Measurements from ENCODE around the gene PIM1.
"Not testable (repeated sequence)": the region's sequence is repeated elsewhere in the genome, so short reads cannot be mapped to it uniquely, and the experiment has no call there.

PIM1 gene

DNA sequence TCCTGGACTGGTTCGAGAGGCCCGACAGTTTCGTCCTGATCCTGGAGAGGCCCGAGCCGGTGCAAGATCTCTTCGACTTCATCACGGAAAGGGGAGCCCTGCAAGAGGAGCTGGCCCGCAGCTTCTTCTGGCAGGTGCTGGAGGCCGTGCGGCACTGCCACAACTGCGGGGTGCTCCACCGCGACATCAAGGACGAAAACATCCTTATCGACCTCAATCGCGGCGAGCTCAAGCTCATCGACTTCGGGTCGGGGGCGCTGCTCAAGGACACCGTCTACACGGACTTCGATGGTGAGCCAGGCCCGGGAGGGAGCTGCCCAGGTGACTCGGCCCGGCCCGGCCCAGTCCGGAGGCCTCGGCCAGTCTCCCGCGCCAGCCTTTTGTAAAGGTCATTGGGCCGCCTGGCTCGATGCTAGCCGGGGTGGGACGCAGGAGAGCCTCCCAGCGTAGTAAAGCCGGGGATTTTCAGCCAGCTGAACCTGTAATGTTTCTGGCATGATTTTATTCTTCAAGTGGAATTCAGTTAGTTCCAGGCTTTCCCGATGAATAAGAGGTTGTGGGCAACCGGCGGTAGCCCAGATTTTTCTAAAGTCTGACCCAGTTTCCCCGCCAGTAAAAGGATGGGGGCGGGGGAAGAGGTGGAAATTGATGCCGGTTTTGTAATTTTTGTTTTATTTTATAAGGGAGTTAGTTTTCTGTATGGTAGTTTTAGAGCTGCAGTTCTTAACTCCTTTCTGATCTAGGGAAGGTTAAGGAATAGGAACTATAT is 1.4 kb downstream of the PIM1 start:
- DNase-seq (ENCODE audit: low read depth) = no peak

DNA sequence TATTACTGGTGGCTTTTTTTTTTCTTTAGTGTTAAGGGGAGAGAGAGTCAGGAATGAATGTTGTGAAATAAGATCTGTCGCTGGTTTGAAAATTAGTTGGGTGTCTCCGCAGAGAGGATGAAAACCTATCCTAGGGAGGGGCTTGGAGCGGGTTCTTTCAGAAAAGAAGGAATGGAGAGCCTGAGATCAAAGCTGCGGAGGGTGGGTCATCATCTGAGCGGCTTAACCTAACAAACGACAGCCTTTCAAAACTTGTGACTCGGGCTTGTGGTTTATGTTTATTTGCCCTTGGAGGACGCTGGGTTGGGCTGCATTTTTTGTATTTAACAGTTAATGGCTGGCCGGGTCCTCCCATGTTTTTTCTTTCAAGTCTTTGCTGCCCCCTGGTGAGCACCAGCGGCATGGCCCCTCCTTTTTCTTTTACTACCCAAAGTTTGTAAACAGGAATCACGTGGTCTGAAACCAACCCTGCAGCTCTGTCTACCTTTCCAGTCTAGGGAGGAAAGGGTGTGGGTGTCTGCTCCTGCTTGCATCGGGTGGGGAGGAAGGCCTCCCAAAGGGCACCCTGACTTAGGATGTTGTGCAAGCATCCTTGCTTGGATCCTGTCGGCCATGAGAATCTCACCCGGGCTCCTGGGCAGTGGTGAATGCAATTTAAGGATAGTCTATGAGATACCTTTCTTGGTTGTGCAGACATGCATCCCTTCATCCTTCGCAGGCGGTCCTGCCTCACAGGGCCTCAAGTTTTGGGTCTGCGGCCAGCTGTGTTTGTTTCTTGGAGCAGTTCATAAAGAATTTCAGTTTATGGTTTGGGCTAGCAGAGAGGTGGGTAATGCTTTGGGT is 2.2 kb downstream of the PIM1 start:
- peak; percentile 89 for DNase-seq (ENCODE audit: low read depth)

DNA sequence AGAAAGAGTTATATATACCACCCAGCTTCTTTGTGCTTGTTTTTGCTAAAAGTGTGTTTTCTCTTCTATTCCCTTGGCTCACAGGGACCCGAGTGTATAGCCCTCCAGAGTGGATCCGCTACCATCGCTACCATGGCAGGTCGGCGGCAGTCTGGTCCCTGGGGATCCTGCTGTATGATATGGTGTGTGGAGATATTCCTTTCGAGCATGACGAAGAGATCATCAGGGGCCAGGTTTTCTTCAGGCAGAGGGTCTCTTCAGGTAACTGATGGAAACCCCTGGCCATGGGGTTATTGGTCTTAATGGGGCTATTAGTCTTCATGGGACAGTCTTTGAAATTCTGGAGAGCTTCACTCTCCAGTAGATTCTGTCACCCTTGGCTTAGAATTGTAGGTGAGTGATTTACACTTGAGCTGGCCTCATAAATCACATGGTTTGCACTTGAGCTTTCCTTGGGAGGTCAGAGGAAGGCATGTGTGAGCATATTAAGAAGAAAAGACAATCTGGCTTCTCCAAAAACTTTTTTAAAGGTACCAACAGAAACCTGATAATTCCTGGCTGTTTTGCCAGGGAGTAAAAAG is 3.0 kb downstream of the PIM1 start:
- no peak for DNase-seq (ENCODE audit: low read depth)

DNA sequence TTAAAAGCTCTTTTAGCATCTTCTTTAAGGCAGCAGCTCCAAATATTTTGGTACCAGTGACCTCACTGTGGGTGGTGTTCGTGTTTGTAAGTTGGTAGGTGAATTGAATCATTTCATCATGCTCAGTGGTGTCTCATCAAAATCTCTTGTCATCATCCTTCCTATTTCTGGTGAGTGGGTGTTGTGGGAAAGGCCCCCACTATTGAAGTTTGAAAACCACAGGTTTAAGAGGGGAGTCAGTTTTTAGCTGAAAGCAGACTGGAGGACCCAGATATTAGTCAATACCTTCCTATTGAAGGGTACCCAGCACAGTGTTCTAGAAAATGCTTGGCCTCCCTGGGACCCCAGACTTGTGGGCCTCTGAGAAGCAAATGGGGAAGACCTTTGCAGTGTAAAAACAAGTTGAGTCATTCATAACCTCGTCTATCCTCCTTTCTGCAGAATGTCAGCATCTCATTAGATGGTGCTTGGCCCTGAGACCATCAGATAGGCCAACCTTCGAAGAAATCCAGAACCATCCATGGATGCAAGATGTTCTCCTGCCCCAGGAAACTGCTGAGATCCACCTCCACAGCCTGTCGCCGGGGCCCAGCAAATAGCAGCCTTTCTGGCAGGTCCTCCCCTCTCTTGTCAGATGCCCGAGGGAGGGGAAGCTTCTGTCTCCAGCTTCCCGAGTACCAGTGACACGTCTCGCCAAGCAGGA is 3.7 kb downstream of the PIM1 start:
- no peak for DNase-seq (ENCODE audit: low read depth)

DNA sequence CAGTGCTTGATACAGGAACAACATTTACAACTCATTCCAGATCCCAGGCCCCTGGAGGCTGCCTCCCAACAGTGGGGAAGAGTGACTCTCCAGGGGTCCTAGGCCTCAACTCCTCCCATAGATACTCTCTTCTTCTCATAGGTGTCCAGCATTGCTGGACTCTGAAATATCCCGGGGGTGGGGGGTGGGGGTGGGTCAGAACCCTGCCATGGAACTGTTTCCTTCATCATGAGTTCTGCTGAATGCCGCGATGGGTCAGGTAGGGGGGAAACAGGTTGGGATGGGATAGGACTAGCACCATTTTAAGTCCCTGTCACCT is 4.2 kb downstream of the PIM1 start:
- no peak for DNase-seq (ENCODE audit: low read depth)

DNA sequence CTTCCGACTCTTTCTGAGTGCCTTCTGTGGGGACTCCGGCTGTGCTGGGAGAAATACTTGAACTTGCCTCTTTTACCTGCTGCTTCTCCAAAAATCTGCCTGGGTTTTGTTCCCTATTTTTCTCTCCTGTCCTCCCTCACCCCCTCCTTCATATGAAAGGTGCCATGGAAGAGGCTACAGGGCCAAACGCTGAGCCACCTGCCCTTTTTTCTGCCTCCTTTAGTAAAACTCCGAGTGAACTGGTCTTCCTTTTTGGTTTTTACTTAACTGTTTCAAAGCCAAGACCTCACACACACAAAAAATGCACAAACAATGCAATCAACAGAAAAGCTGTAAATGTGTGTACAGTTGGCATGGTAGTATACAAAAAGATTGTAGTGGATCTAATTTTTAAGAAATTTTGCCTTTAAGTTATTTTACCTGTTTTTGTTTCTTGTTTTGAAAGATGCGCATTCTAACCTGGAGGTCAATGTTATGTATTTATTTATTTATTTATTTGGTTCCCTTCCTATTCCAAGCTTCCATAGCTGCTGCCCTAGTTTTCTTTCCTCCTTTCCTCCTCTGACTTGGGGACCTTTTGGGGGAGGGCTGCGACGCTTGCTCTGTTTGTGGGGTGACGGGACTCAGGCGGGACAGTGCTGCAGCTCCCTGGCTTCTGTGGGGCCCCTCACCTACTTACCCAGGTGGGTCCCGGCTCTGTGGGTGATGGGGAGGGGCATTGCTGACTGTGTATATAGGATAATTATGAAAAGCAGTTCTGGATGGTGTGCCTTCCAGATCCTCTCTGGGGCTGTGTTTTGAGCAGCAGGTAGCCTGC is 4.8 kb downstream of the PIM1 start:
- DNase-seq (ENCODE audit: low read depth) = no peak

DNA sequence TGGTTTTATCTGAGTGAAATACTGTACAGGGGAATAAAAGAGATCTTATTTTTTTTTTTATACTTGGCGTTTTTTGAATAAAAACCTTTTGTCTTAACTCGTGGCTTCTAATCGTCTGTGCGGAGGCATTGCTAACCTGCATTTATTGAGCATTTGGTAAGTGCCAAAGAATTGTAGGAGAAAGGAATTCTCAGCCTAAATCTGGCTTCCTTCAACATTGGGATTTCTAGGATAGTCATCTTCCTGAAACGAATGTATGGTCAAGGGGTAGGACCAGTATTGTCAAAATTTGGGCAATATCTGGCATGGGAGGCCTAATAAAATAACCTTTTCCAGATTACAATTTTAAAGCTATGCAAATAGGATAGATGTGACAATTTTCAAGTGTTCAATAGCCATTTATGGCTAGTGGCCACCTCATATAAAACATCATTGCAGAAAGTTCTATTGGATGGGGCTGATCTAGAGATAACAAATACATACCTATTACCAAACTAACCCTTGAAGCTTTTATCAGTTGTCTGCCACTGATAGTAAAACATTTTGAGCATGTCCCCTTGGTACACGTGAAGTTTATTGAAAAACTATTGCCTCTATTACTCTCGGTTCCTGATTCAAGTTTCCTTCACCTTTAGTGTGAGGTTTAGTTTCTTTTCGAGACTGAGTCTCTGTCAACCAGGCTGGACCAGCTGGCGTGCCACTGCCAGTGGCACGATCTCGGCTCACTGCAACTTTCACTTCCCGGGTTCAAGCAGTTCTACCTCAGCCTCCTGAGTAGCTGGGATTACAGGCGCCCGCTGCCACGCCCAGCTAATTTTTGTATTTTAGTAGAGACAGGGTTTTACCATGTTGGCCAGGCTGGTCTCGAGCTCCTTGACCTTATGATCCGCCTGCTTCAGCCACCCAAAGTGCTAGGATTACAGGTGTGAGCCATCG is 5.6 kb downstream of the PIM1 start:
- DNase-seq (ENCODE audit: low read depth) = no peak

DNA sequence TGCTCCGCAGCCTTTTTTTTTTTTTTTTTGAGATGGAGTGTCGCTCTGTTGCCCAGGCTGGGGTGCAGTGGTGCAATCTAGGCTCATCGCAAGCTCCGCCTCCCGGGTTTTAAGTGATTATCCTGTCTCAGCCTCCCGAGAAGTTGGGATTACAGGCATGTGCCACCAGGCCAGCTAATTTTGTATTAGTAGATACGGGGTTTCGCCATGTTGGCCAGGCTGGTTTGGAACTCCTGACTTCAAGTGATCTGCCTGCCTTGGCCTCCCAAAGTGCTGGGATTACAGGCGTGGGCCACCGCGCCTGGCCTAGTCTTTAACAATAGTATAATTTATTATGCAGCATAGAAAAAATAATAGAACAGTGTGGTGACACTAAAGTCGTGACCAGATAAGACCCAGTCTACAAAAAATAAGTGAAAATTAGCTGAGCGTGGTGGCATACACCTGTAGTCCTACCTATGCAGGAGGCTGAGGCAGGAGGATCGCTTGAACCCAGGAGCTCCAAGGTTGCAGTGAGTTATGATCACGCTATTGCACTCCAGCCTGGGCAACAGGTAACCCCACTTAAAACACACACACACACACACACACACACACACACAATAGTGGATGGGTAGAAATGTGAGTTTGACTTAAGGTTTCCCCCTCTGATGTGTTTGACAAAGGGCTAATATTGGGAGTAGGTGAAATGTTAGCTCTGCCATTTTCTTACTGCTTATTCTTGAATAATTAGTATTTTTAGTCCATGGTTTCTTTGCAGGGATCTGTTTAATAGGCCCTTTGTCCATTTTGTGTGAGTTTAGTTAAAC is 6.5 kb downstream of the PIM1 start:
- DNase-seq (ENCODE audit: low read depth) = no peak

DNA sequence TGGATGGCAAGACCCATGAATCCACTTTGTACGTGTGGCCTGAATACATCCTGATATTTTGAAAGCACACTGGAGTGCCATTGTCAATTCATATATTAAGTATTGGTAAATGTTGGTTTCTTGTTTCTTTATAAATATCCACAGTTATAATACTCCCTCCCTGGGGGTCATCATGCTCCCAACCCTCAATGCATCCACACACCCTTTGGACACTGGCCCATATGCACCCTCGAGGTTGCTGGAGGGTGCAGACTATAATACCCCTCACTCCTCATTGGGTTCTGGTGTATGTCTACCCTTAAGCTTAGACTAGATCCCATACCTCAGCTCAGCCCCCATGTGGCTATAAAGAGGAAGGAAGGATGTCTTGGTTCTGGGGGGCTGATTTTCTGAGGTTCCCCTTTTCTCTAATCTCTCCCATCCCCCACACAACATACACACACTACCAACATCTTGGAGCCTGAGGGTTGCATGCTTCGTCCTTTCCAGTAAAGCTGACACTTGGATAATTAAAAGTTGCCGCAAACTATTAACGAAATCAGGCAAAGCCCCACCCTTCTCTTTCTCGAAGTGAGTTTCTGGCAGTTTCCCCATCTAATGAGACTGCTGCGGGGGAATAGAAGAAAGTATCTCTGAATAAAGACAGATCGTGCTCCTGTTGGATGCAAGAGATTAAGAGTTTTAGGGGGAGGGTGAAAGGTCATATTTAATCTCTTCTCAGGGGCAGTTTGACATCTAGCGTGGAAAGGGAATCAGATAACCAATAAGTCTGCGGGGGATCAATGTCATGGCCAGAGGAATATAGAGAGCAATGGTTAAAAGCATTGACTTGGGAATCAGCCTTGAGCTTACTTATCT is 7.4 kb downstream of the PIM1 start:
- no peak for DNase-seq (ENCODE audit: low read depth)

DNA sequence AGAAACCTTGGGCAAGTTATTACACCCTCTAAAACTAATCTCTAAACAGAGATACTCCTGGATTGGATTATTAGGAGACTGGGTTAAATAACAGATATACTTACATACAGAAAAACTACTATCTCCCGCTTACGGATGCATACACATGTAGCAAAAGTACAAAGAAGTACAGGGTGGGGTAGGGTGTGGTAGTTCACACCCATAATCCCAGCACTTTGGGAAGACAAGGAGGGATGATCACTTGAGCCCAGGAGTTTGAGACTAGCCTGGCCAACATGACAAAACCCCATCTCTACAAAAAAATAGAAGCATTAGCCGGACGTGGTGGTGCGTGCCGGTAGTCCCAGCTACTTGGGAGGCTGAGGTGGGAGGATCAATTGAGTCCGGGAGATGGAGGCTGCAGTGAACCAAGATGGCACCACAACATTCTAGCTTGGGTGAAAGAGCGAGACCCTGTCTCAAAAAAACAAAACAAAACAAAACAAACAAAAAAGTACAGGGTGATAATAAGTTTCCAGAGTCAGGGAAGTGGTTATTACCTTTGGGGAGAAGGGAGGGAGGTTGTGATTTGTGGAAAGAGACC is 8.1 kb downstream of the PIM1 start:
- DNase-seq (ENCODE audit: low read depth) = no peak

DNA sequence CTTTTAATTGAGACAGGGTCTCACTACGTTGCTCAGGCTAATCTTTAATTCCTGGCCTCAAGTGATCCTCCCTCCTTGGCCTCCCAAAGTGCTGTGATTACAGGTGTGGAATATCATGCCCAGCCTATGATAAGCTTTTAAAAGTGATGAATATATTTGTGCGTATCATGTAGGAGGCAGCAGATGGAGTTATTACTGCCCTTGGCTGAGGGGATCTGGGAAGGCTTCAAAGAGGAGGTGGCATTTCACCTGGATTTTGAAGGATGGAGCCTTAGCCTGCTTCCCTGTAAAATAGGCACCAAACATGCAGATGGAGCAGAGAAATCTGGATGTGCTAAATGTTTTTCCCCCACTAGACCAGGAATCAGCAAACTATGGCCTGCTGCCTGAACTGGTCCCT is 10.1 kb downstream of the PIM1 start:
- no peak for DNase-seq (ENCODE audit: low read depth)

DNA sequence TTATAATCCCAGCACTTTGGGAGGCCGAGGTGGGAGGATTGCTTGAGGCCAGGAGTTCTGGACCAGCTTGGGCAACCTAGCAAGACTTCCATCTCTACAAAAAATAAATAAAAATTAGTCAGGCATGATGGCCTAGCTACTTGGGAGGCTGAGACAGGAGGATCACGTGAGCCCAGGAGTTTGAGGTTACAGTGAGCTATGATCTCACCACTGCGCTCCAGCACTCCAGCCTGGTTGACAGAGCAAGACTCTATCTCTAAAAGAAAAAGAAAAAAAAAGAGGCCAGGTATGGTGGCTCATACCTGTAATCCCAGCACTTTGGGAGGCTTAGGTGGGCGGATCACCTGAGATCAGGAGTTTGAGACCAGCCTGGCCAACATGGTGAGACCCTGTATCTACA is 10.7 kb downstream of the PIM1 start:
- DNase-seq (ENCODE audit: low read depth) = not testable (repeated sequence)

DNA sequence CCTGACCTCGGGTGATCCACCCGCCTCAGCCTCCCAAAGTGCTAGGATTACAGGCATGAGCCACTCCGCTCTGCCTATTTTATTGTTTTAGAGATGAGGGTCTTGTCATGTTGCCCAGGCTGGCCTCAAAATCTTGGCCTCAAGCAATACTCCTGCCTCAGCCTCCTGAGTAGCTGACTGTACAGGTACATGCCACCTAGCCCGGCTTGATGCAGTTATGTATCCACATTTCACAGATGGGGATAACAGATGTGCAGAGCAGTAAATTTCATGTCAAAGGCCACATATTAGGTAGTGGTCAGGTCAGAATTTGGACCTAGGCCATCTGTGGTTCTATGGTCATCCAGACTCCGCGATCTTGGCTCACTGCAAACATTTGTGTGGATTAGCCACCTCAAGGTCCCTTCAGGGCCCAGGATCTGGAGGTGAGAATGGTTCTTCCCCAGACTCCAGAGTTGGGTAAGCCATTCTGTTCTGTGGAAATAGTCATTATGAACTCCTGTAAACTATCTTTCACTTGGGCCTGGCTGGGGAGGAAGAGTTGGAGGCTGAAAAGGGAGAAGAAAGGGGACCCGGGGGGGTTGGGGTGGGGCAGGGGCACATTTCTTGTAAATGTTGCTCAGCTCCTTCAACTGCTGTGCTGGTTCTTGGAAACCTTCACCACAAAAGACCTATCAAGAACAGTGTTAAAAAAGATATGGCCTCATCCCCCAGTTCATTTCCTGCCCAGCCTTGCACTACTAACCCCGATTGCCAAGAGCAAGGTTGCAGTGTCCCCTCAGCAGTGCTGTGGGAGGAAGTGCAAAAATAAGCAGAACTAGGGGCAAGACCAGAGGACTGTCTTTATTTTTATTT is 13.0 kb downstream of the PIM1 start:
- DNase-seq (ENCODE audit: low read depth) = no peak

DNA sequence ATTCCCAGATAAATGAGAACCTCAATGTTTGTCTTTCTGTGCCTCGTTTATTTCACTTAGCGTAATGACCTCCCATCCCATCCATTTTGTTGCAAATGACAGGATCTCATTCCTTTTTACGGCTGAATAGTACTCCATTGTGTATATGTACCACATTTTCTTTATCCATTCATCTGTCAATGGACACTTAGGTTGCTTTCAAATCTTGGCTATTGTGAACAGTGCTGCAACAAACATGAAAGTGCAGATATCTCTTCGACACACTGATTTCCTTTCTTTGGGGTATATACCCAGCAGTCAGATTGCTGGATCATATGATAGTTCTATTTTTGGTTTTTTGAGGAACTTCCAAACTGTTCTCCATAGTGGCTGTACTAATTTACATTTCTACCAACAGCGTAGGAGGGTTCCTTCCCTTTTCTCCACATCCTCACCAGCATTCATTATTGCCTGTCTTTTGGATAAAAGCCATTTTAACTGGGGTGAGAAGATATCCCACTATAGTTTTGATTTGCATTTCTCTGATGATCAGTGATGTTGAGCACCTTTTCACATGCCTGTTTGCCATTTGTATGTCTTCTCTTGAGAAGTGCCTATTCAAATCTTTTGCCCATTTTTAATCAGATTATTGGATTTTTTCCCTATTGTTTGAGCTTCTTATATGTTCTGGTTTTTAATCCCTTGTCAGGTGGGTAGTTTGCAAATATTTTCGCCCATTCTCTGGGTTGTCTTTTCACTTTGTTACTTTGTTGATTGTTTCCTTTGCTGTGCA is 16.2 kb downstream of the PIM1 start:
- DNase-seq (ENCODE audit: low read depth) = not testable (repeated sequence)

DNA sequence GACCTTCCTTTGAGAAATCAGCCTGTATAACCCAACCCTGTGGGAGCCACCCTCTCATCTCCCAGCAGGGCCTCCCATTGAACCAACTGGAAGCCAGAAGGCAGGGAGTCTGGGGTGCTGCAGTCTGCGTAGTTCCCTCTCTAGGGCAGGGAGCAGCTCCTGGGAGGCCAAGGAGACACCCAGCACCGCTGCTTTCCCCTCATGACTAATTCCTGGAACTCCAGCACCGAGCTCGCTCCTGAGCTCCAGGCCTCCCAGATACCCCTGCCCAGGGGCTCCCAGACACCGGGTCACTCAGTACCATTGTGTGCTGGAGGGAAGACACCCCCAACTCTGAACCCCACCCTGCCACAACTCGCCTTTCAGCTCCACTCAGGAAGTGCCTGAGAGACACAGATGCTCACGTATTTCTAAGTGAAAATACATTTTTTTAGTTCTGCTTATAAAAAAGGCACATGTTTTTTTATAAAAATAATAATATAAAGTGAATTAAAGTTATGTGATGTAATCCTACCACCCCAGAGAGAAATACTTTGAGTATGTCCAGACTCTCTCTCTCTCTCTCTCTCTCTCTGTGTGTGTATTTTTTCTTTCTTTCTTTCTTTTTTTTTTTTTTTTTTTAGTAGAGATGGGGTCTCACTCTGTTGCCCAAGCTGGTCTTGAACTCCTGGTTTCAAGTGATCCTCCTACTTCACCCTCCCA is 17.5 kb downstream of the PIM1 start:
- DNase-seq (ENCODE audit: low read depth) = no peak

DNA sequence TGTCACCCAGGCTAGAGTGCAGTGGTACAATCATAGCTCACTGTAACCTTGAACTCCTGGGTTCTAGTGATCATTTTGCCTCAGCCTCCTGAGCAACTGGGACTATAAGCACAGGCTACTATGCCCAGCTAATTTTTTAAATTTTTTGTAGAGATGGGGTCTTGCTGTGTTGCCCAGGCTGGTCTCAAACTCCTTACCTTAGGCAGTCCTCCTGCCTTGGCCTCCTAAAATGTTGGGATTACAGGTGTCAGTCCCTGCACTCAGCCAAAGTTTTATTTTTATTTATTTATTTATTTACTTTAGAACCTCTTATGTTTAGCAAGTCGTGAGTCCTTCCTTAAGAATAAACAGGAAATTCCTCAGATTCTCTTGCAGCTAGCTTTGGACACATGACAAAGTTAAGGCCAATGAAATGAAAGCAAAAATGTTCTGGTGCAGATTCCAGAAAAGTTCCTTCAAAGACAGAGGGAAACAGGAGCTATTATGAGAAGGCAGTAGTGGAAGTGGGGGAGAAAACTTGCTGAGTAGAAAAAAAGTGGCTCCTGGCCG is 19.1 kb downstream of the PIM1 start:
- DNase-seq (ENCODE audit: low read depth) = no peak
